Heart left ventricle (tissue), 16 donors: ENCODE data around the gene ECD. TPM values are rescaled to one million over a fixed set of nuclear protein-coding genes. Genes with fewer than 3 reads are reported as not detected.

Experiments used
- ATAC-seq, 4 donors: fragments of 200-7000 bp; cut with Tn5 transposase; one replicate each; pipeline ENCODE4 v1.9.1; 2020 to 2022; ENCODE audit warnings: moderate library complexity in 4 of 4, mild to moderate bottlenecking in 3 of 4, moderate number of reproducible peaks in 1 of 4
- DNase-seq, 5 donors: peaks; one replicate each; pipeline ENCODE4 v3.0.0-alpha.2; 2020
- H3K27ac ChIP-seq, 12 donors: fragments of 200-600 bp; sonication (generic) in 4 of 12; one replicate each; pipeline versions ENCODE4 v1.5.0 to v1.8.0; 2016 to 2022; ENCODE audit warnings: mild to moderate bottlenecking in 2 of 12
- H3K27me3 ChIP-seq, 9 donors: fragments of 200-600 bp; sonication (generic) in 2 of 9; one replicate each; pipeline versions ENCODE4 v1.5.1 to v1.8.0; 2016 to 2022; ENCODE audit warnings: mild to moderate bottlenecking in 3 of 9
- H3K36me3 ChIP-seq, 9 donors: fragments of 200-600 bp; sonication (generic) in 2 of 9; one replicate each; pipeline versions ENCODE4 v1.5.0 to v1.8.0; 2018 to 2022; ENCODE audit warnings: mild to moderate bottlenecking in 2 of 9
- H3K4me1 ChIP-seq, 12 donors: fragments of 200-600 bp; sonication (generic) in 4 of 12; one replicate each; pipeline versions ENCODE4 v1.5.0 to v1.8.0; 2016 to 2022; ENCODE audit warnings: mild to moderate bottlenecking in 3 of 12
- H3K4me3 ChIP-seq, 12 donors: fragments of 200-600 bp; sonication (generic) in 4 of 12; one replicate each; pipeline versions ENCODE4 v1.5.0 to v1.8.0; 2017 to 2022; ENCODE audit warnings: mild to moderate bottlenecking in 9 of 12, moderate library complexity in 4 of 12
- H3K9me3 ChIP-seq, 12 donors: fragments of 200-600 bp; sonication (generic) in 4 of 12; one replicate each; pipeline versions ENCODE4 v1.5.0 to v1.8.0; 2016 to 2022; ENCODE audit warnings: mild to moderate bottlenecking in 1 of 12
- POLR2A ChIP-seq, 2 donors: fragments of 450-650 bp; IDR thresholded peaks; one replicate each; pipeline ENCODE4 v1.6.1; 2017; ENCODE audit warnings: antibody characterized with exemption in 2 of 2, mild to moderate bottlenecking in 2 of 2, moderate library complexity in 2 of 2
- WGBS, 4 donors: extraction: QIAGEN DNeasy Blood & Tissue Kit in 2 of 4; methylation state at CpG; one replicate each; pipeline versions ENCODE4 v1.1.5 to v1.1.7; 2013 to 2018; 5-methylcytosine and 5-hydroxymethylcytosine counted together
- intact Hi-C, 10 donors: fragments of 100-400 bp; cut with DNase I; formaldehyde crosslinking; loops; one replicate each; pipeline versions ENCODE4 v1.11.1 to v1.14.2; 2022
- polyA plus RNA-seq, 2 donors: library from polyadenylated mRNA; stranded (reverse); fragments of 200-250 nt; gene quantifications; one replicate each; pipeline ENCODE4 v1.2.3, GENCODE V29; 2013
- total RNA-seq, 9 donors: library from RNA; depleted of rRNA in 2 of 9; stranded (reverse); fragments of >200 nt in 2 of 9; fragmentation: NEBNext Ultra II Directional in 3 of 9; extraction: Animal tissue kit (Norgen Biotek cat#: 25700) in 3 of 9; gene quantifications; one replicate each; pipeline versions ENCODE4 v1.1.0 to v1.2.4, GENCODE V29; 2016 to 2023
- TF ChIP-seq, protein P1 (sequence below), 12 donors: fragments of 200-600 bp; sonication (generic) in 4 of 12; IDR thresholded peaks; one replicate each; pipeline versions ENCODE4 v1.5.0 to v1.8.0; 2018 to 2022; ENCODE audit warnings: antibody characterized with exemption in 12 of 12, mild to moderate bottlenecking in 5 of 12
- donor health status: ischemic (EF 13 %, LVEDD 7.1; RV severe dilation, severe dysfunction).
- donor health status: healthy with polysubstance abuse.
- donor health status: DM: no; HTN: yes; CAD: no.
- donor health status: DM: no; HTN: no; CAD: no.
- donor health status: ischemic (EF 25% LVEDD 6.9; RV normal size, moderate dysfunction).
- donor health status: ischemic (EF 25% LVEDD 5.7; RV mildly dilated, moderate dysfunction).
- donor health status: healthy.
- donor health status: DM: yes; HTN: yes; CAD: no.
- donor health status: ischemic (EF 35%, LVEDD 5.7; RV mildly dilated, moderate dysfunction).
- donor health status: nonischemic (EF 11% LVEDD 7.7; RV severe dilation, severe dysfunction).
- donor health status: DM: yes; HTN: yes; CAD: no.
- donor health status: PGD.
- donor health status: ischemic (EF 29% LVEDD 5.4; RV normal size, mild dysfunction).
- donor health status: nonischemic (EF 23%, LVEDD 6.1; RV moderate dilation, normal function).

Gene ECD
- total and polyA plus RNA-seq, 11 donors = 7.5 to 21.9 (median 17.9) TPM

DNA sequence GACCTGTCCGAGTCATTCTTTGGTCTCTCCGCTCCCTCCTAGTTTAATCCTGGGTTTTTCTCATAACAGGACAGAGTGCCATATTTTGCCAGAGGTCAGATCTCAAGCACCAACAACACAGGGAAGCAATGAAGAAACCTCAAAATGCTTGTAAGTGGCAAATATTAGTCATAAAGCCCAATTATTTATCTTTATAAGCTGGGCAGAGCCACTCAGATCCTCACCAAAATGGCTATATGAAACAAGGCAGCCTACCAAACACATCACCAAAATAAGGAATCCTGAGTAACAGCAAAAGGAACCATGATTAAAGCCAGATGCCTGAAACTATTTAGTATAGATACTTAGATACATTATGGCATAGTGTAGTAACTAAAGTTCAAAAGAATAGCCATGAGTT, 4.7 kb downstream of the ECD start:
- 91 to 98% (median 96%) methylated on average over 2 of the region's 2 CpGs for WGBS, 4 donors
- H3K27me3 ChIP-seq = no peaks in the 10 kb centered on the region
- peaks cover 0 to 59% (median 30%) of the 10 kb centered on the region in 12 donors for H3K4me1 ChIP-seq
- no peaks in the 10 kb centered on the region for H3K9me3 ChIP-seq
- no peak for DNase-seq
- no peak overlapping the region for H3K4me3 ChIP-seq
- no peak overlapping the region for H3K27ac ChIP-seq
- TF ChIP-seq POLR2A (IDR thresholded peaks at IDR 0.05) = no peak
- TF ChIP-seq, protein P1, sequence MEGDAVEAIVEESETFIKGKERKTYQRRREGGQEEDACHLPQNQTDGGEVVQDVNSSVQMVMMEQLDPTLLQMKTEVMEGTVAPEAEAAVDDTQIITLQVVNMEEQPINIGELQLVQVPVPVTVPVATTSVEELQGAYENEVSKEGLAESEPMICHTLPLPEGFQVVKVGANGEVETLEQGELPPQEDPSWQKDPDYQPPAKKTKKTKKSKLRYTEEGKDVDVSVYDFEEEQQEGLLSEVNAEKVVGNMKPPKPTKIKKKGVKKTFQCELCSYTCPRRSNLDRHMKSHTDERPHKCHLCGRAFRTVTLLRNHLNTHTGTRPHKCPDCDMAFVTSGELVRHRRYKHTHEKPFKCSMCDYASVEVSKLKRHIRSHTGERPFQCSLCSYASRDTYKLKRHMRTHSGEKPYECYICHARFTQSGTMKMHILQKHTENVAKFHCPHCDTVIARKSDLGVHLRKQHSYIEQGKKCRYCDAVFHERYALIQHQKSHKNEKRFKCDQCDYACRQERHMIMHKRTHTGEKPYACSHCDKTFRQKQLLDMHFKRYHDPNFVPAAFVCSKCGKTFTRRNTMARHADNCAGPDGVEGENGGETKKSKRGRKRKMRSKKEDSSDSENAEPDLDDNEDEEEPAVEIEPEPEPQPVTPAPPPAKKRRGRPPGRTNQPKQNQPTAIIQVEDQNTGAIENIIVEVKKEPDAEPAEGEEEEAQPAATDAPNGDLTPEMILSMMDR (IDR thresholded peaks at IDR 0.05) = no peak
- H3K36me3 ChIP-seq = peaks cover 0 to 59% (median 46%) of the 10 kb centered on the region in 9 donors
- intact Hi-C loops = loop anchor here in 5 of 10 donors (2.0 to 10.0 kb wide), 7 partner anchors 36 to 806 kb away; partner anchors contain the start of genes P4HA1 (in 4 of the 5) and NUDT13 (in 1 of the 5)
- ATAC-seq = no peak

DNA sequence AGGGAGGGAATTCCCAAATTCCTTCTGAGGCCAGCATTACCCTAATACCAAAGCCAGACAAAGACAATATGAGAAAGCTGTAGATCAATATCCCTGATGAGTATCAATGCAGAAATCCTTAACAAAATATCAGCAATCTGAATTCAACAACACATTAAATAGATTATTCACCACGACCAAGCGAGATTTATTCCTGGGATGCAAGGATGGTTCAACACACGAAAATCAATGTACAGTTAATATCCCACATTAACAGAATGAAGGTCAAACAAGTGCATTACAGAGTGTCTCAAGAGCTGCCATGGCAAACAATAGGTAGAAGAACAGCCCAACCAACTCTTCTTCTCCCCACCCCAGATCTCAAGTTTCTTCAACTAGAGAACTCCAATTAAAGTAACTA, 6.1 kb downstream of the ECD start:
- Histone ChIP-seq H3K27ac (no peak overlapping the region), H3K4me3 (no peak overlapping the region), H3K27me3 (no peaks in the 10 kb centered on the region), H3K9me3 (no peaks in the 10 kb centered on the region), H3K36me3 (peaks cover 0 to 73% (median 60%) of the 10 kb centered on the region in 9 donors), H3K4me1 (peaks cover 0 to 52% (median 24%) of the 10 kb centered on the region in 12 donors)
- ATAC-seq = no peak
- DNase-seq = no peak
- TF ChIP-seq POLR2A (IDR thresholded peaks at IDR 0.05) = no peak
- TF ChIP-seq, protein P1 (IDR thresholded peaks at IDR 0.05) = no peak
- 87 to 95% (median 93%) methylated on average over 3 of the region's 3 CpGs for WGBS, 4 donors
- intact Hi-C loops = loop anchor here in 5 of 10 donors (2.0 to 10.0 kb wide), 7 partner anchors 34 to 804 kb away; partner anchors contain the start of genes P4HA1 (in 4 of the 5) and NUDT13 (in 1 of the 5)

DNA sequence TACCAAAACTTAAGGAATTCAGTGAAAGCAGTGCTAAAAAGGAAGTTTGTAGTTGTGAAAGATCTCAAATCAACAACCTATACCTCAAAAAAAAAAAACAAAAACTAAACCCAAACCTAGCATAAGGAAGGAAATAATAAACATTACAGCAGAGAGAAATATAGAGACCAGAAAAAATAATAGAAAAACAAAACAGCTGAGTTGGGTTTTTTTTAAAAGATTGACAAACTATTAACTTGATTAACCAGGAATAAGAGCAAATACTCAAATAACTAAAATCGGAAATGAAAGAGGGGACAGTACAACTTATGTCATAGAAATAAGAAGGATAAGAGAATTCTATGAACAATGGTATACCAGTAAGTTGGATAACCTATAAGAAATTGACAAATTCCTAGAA, 6.7 kb downstream of the ECD start:
- Histone ChIP-seq H3K9me3 (no peaks in the 10 kb centered on the region), H3K4me3 (no peak overlapping the region), H3K4me1 (peaks cover 0 to 46% (median 19%) of the 10 kb centered on the region in 12 donors), H3K27ac (no peak overlapping the region), H3K36me3 (peaks cover 0 to 79% (median 66%) of the 10 kb centered on the region in 9 donors), H3K27me3 (no peaks in the 10 kb centered on the region)
- TF ChIP-seq, protein P1 (IDR thresholded peaks at IDR 0.05) = no peak
- no peak for TF ChIP-seq POLR2A (IDR thresholded peaks at IDR 0.05)
- DNase-seq = no peak
- 87 to 94% (median 91%) methylated on average over 1 of the region's 1 CpG for WGBS, 4 donors
- no peak for ATAC-seq
- intact Hi-C loops = loop anchor here in 5 of 10 donors (5.0 to 10.0 kb wide), 6 partner anchors 34 to 804 kb away; partner anchors contain the start of genes P4HA1 (in 3 of the 5) and NUDT13 (in 1 of the 5)

DNA sequence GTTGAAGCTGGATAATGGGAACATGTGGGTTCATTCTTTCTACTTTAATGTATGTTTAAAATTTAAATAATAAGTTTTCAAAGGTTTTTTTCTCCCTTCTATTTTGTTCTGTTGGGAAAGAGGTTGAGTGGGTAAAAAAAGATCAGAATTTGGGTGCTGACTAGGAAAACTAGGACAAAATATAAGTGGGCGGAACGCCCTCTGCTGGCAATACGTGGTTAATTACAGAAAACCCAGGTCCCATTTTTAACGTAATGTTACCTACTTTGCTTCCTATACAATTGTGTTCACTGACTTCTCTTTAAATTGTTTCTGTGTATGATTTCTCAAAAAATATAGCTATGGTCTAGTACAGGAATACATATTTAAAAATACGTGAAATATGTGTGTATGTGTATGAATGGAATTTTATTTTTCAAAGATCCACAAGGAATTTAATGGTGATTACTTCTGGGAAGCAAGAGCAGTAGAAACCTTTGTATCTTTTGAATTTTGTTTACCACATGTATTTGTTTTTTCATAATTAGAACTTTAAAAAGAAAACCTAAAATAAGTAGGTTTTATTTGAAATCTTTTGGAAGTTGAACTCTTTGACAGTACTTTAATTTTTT, 8.7 kb downstream of the ECD start:
- ATAC-seq (no peak), DNase-seq (peak in 4 of 5 donors; percentile 32 to 49 (median 36))
- H3K9me3 ChIP-seq = no peaks in the 10 kb centered on the region
- TF ChIP-seq, protein P1 (IDR thresholded peaks at IDR 0.05) = peak; percentile 66 to 87 (median 75)
- TF ChIP-seq POLR2A (IDR thresholded peaks at IDR 0.05) = no peak
- no peak overlapping the region for H3K27ac ChIP-seq
- intact Hi-C loops = loop anchor here in 3 of 10 donors (5.0 kb wide), 1 partner anchor 62 kb away; the partner anchor contains the start of gene P4HA1 (in 3 of the 3)
- no peaks in the 10 kb centered on the region for H3K27me3 ChIP-seq
- WGBS, 4 donors = 8 to 14% (median 10%) methylated on average over 5 of the region's 5 CpGs
- H3K4me1 ChIP-seq = peaks cover 0 to 32% (median 16%) of the 10 kb centered on the region in 12 donors
- peaks cover 0 to 91% (median 85%) of the 10 kb centered on the region in 9 donors for H3K36me3 ChIP-seq
- no peak overlapping the region for H3K4me3 ChIP-seq
